Bronchial epithelial cell (primary cell): Measurements from ENCODE around the gene ERCC5. TPM values are rescaled to one million over a fixed set of nuclear protein-coding genes. Genes with fewer than 3 reads are reported as not detected.
A peak's percentile ranks its signal among the peaks of the same experiment; 100 is the strongest.

Experiments
- DNase-seq: peaks from one replicate; pipeline ENCODE4 v3.0.0-alpha.2; 2010; ENCODE audit warnings: low read depth
- FAIRE-seq: peaks from 2 replicates; lab custom pipeline; 2011; peaks lifted over from hg19 to GRCh38; lab: Jason Lieb, UNC
- H3K27me3 ChIP-seq: 2 replicates; pipeline ENCODE4 v1.5.1; 2011; ENCODE audit warnings: low read length; ENCODE audit not compliant: control insufficient read depth, insufficient read depth
- H3K36me3 ChIP-seq: 2 replicates; pipeline ENCODE4 v1.5.1; 2011; ENCODE audit warnings: low read length; ENCODE audit not compliant: control insufficient read depth, insufficient read depth
- H3K4me3 ChIP-seq: 2 replicates; pipeline ENCODE4 v1.5.1; 2011; ENCODE audit warnings: mild to moderate bottlenecking, low read depth, low read length, control low read depth
- CTCF ChIP-seq: IDR thresholded peaks from 2 replicates; pipeline ENCODE4 v1.5.1; 2011; ENCODE audit warnings: mild to moderate bottlenecking, moderate library complexity, low read length, control low read depth, inconsistent platforms; ENCODE audit not compliant: insufficient read depth, severe bottlenecking
- total RNA-seq: library from RNA; depleted of rRNA; stranded (reverse); fragments of >200 nt; gene quantifications from 2 replicates; pipeline ENCODE4 v1.2.1, GENCODE V29; 2014

Gene ERCC5
- total RNA-seq, 1 donor from 2014 or later = 41.3 TPM

DNA sequence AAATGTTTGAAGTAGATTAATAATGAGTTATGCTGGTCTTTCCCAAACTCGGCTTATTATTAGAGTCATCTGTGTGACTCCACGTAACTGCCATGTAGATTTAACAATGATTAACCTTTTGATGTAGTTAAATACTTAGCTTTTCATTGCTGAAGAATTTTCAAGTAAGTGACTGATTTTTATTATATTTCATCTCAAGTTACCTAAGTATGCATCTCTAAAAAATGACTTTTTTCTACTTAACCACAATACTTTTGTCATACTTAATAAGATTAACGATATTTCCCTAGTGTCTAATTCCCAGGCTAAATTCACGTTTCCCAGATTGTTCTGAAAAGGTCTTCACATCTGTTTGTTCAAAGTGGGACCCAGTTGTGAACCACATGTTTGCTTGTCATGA lies 29.1 kb upstream of the ERCC5 start:
- no peak for TF ChIP-seq CTCF
- Histone ChIP-seq H3K27me3 (no peaks in the 10 kb centered on the region), H3K36me3 (no peaks in the 10 kb centered on the region), H3K4me3 (no peak overlapping the region)
- FAIRE-seq (no peak), DNase-seq (no peak)

DNA sequence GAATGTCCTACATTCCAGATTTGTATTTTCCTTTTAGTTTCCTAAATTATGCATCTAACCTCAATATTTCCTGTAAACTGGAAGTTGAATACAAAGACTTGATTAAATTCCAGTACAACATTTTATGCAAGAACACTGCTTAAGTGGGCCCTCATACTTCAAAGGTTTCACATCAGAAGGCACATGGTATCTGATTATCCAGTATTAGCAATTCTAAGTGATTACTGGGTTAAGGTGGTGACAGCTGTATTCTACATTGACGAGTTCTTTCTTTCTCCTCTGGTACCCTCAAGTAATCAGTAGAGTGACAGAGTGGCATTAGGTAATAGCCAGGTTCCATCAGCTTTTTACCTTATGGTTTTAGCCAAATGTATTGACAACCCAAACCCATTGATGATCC lies 28.6 kb upstream of the ERCC5 start:
- H3K36me3 ChIP-seq = no peaks in the 10 kb centered on the region
- FAIRE-seq (no peak), DNase-seq (no peak)
- H3K4me3 ChIP-seq = no peak overlapping the region
- H3K27me3 ChIP-seq = no peaks in the 10 kb centered on the region
- no peak for TF ChIP-seq CTCF

GRCh38 chr13:102817907-102818306 lies 27.9 kb upstream of the ERCC5 start:
- Histone ChIP-seq H3K27me3 (no peaks in the 10 kb centered on the region), H3K4me3 (no peak overlapping the region), H3K36me3 (no peaks in the 10 kb centered on the region)
- TF ChIP-seq CTCF = no peak
- FAIRE-seq (no peak), DNase-seq (no peak)

- Histone ChIP-seq H3K4me3 (no peak overlapping the region), H3K27me3 (no peaks in the 10 kb centered on the region), H3K36me3 (peaks cover 3% of the 10 kb centered on the region)
- TF ChIP-seq CTCF = no peak
- no peak for FAIRE-seq
- peak; percentile 13 for DNase-seq
Measured at GRCh38 chr13:102825400-102825799, 20.4 kb upstream of the ERCC5 start.

DNA sequence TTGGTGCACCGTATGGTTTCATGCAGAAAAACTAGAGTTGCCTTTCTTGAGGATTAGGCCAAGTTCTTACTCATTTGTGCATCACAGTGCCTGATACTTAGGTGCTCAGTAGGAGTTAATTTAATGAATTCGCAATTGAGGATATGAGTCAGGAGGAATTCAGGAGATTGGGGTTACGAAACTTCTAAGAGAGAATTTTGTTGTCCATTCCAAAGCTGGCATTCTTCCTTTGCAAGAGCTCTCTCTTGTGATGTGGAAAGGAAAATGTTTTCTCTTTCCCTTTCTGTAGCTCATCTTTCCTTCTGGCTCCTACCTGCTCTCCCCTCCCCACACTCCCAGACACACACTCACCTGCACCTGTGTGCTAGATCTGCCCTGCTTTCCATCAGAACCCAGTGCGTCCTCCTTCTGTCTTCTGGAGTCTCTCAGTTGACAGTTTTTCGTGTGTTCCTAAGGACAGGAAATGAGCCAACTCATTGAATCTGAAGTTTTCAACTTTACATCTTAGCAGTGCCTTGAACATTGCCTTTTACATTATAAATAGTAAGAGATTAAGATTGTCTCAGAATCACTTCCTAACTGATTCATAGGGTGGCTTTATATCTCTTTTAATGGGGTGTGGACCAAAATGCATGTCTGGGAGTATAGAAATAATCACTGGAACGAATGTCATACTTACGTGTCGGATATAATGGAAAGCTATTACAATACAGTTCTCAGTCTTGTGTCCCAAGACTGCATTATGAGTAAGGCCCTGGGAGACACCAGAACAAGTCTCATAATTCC lies 19.7 kb upstream of the ERCC5 start:
- FAIRE-seq (no peak), DNase-seq (peak; percentile 96)
- H3K27me3 ChIP-seq = no peaks in the 10 kb centered on the region
- no peak overlapping the region for H3K4me3 ChIP-seq
- no peak for TF ChIP-seq CTCF
- H3K36me3 ChIP-seq = peaks cover 3% of the 10 kb centered on the region

DNA sequence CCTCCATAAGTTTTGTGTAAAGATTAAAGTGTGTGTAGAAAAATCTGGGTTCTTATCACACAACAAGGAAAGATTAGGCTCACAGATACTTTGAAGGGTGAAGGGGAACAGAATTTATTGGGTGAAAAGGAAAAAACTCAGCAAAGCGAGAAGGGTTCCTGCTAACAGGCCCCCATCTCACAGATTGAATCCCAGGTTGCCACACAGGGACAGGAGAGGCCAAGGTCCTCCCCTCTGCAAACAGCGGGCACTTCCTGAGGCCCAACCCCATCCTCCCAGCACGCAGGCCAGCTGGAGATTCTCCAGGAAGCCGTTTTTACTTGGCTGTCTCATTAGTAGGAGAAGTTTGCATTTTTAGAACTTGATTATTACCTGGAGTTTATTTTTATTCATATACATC lies 15.2 kb upstream of the ERCC5 start:
- Histone ChIP-seq H3K27me3 (no peaks in the 10 kb centered on the region), H3K36me3 (peaks cover 7% of the 10 kb centered on the region), H3K4me3 (no peak overlapping the region)
- DNase-seq = no peak
- no peak for FAIRE-seq
- TF ChIP-seq CTCF = no peak
